Measurements from ENCODE around the gene MIA.
"Not testable (repeated sequence)": the region's sequence is repeated elsewhere in the genome, so short reads cannot be mapped to it uniquely, and the experiment has no call there.

Gene MIA

DNA sequence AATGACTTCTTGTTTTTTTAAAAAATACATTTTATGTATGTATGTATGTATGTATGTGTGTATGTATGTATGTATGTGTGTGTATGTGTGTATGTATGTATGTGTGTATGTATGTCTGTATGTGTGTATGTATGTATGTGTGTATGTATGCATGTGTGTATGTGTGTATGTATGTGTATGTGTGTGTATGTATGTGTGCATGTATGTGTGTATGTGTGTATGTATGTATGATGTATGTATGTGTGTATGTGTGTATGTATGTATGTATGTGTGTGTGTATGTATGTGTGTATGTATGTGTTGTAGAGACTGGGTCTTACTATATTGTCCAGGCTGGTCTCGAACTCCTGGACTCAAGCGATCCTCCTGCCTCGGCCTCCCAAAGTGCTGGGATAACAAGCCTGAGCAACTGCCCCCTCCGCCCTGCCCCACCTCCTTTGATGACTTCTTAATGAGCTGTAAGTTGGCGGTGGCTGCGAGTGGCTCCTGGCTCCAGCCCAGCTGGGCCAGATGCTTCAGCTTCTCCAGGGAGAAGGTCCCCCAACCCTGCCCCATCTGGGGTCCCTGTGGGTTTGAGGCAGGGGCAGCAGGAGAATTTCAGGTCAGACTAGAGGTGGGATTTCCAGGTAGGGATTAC is 50.3 kb downstream of the MIA start:
- not testable (repeated sequence) for DNase-seq

GRCh38 chr19:40826312-40826698 is 51.0 kb downstream of the MIA start:
- DNase-seq, result not testable (repeated sequence)

DNA sequence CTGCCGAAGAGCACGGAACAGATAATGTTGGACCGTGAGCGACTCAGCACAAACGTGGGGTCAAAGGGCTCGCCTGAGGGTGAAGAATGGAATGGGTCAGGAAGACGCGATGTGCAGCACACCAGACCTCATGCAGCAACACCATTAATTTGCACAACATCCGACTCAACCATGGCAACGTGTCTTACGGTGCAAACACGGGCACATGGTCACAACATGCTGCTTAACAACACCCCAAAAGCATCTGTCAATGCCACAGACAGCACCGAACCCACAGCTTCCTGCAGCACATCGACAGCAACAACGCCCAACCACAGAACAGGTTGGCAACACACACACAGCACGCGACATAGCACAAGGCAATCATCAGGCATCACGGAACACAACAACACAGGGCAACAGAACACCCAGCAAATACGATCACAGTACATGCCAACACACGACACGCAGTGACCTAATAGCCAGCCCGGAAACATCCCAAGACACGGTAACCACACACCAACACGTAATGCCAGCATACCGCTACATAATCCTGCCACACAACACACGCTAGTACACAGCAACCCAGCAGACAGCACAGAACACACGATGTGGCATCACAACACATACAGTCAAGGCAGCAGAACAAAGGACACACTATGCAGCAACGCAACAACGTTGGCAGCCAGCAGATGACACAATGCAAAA is 51.5 kb downstream of the MIA start:
- DNase-seq, result not testable (repeated sequence)
